G401.6 (cell line): ENCODE measurements around the gene MCC.

Source experiments
- FAIRE-seq: peaks from 2 replicates; lab custom pipeline; 2012; peaks lifted over from hg19 to GRCh38; lab: Jason Lieb, UNC

The MCC gene

GRCh38 chr5:113243349-113243664, 244.9 kb downstream of the MCC start:
- FAIRE-seq, result no peak

- FAIRE-seq, result no peak
Measured at GRCh38 chr5:113242481-113243348, 245.5 kb downstream of the MCC start.

- FAIRE-seq, result no peak
Measured at GRCh38 chr5:113240951-113241726, 247.1 kb downstream of the MCC start.

GRCh38 chr5:113240032-113240431, 248.2 kb downstream of the MCC start:
- no peak for FAIRE-seq

GRCh38 chr5:113237893-113238292, 250.4 kb downstream of the MCC start:
- no peak for FAIRE-seq

- FAIRE-seq, result no peak
Measured at GRCh38 chr5:113236536-113237288, 251.5 kb downstream of the MCC start.

- FAIRE-seq, result no peak
Measured at GRCh38 chr5:113235884-113236283, 252.4 kb downstream of the MCC start.

- no peak for FAIRE-seq
Measured at GRCh38 chr5:113234546-113234945, 253.7 kb downstream of the MCC start.

GRCh38 chr5:113233606-113234005, 254.6 kb downstream of the MCC start:
- no peak for FAIRE-seq

GRCh38 chr5:113232667-113233066, 255.6 kb downstream of the MCC start:
- no peak for FAIRE-seq

- FAIRE-seq, result no peak
Measured at GRCh38 chr5:113232221-113232620, 256.0 kb downstream of the MCC start.

- no peak for FAIRE-seq
Measured at GRCh38 chr5:113231653-113232000, 256.6 kb downstream of the MCC start.

GRCh38 chr5:113230711-113231652, 257.3 kb downstream of the MCC start:
- no peak for FAIRE-seq

GRCh38 chr5:113227798-113228197, 260.5 kb downstream of the MCC start:
- FAIRE-seq, result no peak

- FAIRE-seq, result no peak
Measured at GRCh38 chr5:113226116-113226736, 262.0 kb downstream of the MCC start.

- FAIRE-seq, result no peak
Measured at GRCh38 chr5:113225259-113225658, 263.0 kb downstream of the MCC start.

GRCh38 chr5:113224605-113225065, 263.6 kb downstream of the MCC start:
- FAIRE-seq, result no peak

- FAIRE-seq, result no peak
Measured at GRCh38 chr5:113223831-113224604, 264.2 kb downstream of the MCC start.

GRCh38 chr5:113223315-113223714, 264.9 kb downstream of the MCC start:
- no peak for FAIRE-seq
